ENCODE measurements around the gene OMP. TPM values are rescaled to one million over a fixed set of nuclear protein-coding genes. Genes with fewer than 3 reads are reported as not detected.

The OMP gene
- total and polyA plus RNA-seq, 2 donors (not counting 3 experiments of a cell fraction or from before 2014, with no cell fraction given), result 0.80 TPM; not detected in 1

- no peak for DNase-seq (ENCODE audit: low read depth, low spot score)
- Histone ChIP-seq H3K36me3 (ENCODE audit: control insufficient read depth in 2 of 2, extremely low read depth in 1 of 2, insufficient read depth in 2 of 2, low read length in 2 of 2) (no peaks in the 10 kb centered on the region), H3K79me2 (ENCODE audit: control insufficient read depth, insufficient read depth, low read length) (no peaks in the 10 kb centered on the region), H4K20me1 (replicated peaks; ENCODE audit: control insufficient read depth, extremely low read depth, insufficient read depth, low read length) (no peaks in the 10 kb centered on the region), H3K27me3 (ENCODE audit: control insufficient read depth in 2 of 2, insufficient read depth in 2 of 2, low read length in 2 of 2) (peaks cover 0 to 5% of the 10 kb centered on the region in 2 experiments), H3K9ac (replicated peaks; ENCODE audit: extremely low read depth, insufficient read depth, low read length) (no peak overlapping the region), H3K4me1 (ENCODE audit: control insufficient read depth, extremely low read depth, insufficient read depth, low read length) (no peaks in the 10 kb centered on the region), H3K27ac (ENCODE audit: insufficient read depth, low read depth, low read length) (no peak overlapping the region), H3K9me1 (replicated peaks; ENCODE audit: control insufficient read depth, extremely low read depth, insufficient read depth, low read length) (no peaks in the 10 kb centered on the region), H3K4me3 (replicated peaks in 1 of 3; ENCODE audit: insufficient read depth in 1 of 3, low read depth in 1 of 3, low read length in 3 of 3) (no peak overlapping the region), H2AFZ (ENCODE audit: low read depth, low read length) (no peak overlapping the region), H3K9me3 (replicated peaks; ENCODE audit: control insufficient read depth, insufficient read depth, low read length) (no peaks in the 10 kb centered on the region), H3K4me2 (ENCODE audit: insufficient read depth, low read length) (no peak overlapping the region)
- dilution Hi-C loops (cut with MboI; ENCODE audit: extremely low pct_ligation_motif_present, low sequenced_read_pairs) (no loop called here), intact Hi-C loops (cut with micrococcal nuclease) (no loop called here)
- ChIA-PET POLR2A (no interaction called here), CTCF (interaction anchor here (0.9 to 1.7 kb wide), 2 partner anchors 24 to 469 kb away, joined by 3 to 11 read pairs; no protein-coding TSS in a partner anchor)
- BruUV-seq (replicated peaks), result no TSS peak
- TF ChIP-seq CTCF (IDR thresholded peaks at IDR 0.05; ENCODE audit: extremely low read depth in 1 of 2, insufficient read depth in 1 of 2, low read depth in 1 of 2, low read length in 2 of 2) (no peak), JUN (IDR thresholded peaks at IDR 0.05; ENCODE audit: borderline replicate concordance, insufficient read depth, insufficient read length, low read depth) (no peak), MAX (IDR thresholded peaks at IDR 0.05; ENCODE audit: insufficient read depth, insufficient read length) (no peak), MYC (IDR thresholded peaks at IDR 0.05; ENCODE audit: low read depth, low read length) (no peak), GATA2 (IDR thresholded peaks at IDR 0.05; ENCODE audit: insufficient read depth, insufficient read length, low read depth, low read length) (no peak)
- no peak for FAIRE-seq
Observed at GRCh38 chr11:77150836-77151235, 48.2 kb downstream of the OMP start.

All from endothelial cell of umbilical vein (primary cell).